Measurements from ENCODE around the gene SEC23A.
"Not testable (repeated sequence)": the region's sequence is repeated elsewhere in the genome, so short reads cannot be mapped to it uniquely, and the experiment has no call there.

DNA sequence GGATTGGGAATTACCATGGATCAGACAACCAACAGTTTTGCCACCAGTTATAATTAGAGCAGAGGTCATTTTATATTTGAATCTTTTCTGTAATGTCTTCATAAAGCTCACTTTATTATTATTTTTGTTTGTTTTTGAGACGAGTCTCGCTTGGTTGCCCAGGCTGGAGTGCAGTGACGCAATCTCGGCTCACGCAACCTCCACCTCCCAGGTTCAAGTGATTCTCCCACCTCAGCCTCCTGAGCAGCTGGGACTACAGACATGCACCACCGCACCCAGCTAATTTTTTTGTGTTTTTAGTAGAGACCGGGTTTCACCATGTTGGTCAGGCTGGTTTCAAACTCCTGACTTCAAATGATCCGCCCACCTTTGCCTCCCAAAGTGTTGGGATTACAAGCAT is 34.8 kb upstream of the SEC23A start:
- TF ChIP-seq, protein P1, sequence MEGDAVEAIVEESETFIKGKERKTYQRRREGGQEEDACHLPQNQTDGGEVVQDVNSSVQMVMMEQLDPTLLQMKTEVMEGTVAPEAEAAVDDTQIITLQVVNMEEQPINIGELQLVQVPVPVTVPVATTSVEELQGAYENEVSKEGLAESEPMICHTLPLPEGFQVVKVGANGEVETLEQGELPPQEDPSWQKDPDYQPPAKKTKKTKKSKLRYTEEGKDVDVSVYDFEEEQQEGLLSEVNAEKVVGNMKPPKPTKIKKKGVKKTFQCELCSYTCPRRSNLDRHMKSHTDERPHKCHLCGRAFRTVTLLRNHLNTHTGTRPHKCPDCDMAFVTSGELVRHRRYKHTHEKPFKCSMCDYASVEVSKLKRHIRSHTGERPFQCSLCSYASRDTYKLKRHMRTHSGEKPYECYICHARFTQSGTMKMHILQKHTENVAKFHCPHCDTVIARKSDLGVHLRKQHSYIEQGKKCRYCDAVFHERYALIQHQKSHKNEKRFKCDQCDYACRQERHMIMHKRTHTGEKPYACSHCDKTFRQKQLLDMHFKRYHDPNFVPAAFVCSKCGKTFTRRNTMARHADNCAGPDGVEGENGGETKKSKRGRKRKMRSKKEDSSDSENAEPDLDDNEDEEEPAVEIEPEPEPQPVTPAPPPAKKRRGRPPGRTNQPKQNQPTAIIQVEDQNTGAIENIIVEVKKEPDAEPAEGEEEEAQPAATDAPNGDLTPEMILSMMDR (IDR thresholded peaks at IDR 0.05), result not testable (repeated sequence)
- TF ChIP-seq EP300 (IDR thresholded peaks at IDR 0.05; ENCODE audit: low read depth); POLR2A (IDR thresholded peaks at IDR 0.05); POLR2AphosphoS5 (IDR thresholded peaks at IDR 0.05): not testable (repeated sequence)
